Ecto neural progenitor cell (in vitro differentiated cells): ENCODE results near the gene RARB.

ENCODE experiments used
- DNase-seq: peaks from one replicate; pipeline ENCODE4 v3.0.0-alpha.2; 2018; ENCODE audit warnings: low spot score

Gene RARB

GRCh38 chr3:25578059-25578458 lies 150.0 kb downstream of the RARB start:
- DNase-seq: no peak

GRCh38 chr3:25580534-25580933 lies 152.5 kb downstream of the RARB start:
- DNase-seq: no peak

GRCh38 chr3:25581335-25581734 lies 153.3 kb downstream of the RARB start:
- DNase-seq: no peak

DNA sequence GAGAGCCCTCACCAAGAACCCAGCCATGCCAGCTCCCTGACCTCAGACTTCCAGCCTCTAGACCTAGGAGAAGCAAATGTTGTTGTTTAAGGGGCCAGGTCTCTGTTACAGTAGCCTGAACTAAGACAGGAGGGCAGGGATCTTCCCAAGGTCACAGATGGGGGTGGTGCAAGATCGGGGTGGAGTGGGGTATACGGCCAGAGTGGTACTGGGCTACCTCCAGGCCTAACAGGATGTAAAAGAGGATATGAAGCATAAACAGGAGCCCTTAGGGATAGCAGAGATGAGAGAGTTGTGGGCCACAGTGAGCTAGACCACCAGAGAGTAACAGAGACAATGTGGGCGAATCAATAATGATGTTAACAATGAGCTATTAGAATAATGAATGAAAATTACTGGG lies 153.8 kb downstream of the RARB start:
- DNase-seq: no peak

- no peak for DNase-seq
Measured at GRCh38 chr3:25582242-25582641, 154.2 kb downstream of the RARB start.

DNA sequence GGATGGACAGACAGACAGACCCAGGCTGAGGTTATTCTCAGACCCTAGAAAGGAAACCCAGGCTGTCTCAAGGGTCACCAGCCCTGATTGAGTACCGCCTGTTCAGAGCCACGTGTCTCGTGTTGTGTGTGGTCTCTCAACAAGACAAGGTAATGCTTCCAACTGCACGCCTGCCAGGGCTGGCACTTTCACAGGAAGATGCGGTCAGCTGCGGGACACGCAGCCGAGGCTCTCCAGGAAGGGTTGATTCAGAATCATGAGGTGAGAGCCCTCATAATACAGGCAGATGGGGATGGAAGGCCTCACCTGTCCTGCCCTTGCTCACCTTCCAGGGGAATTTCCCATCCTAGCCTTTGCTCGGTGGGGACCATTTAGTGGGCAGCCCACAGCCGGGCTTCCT lies 155.3 kb downstream of the RARB start:
- DNase-seq: no peak

- no peak for DNase-seq
Measured at GRCh38 chr3:25584011-25584789, 156.1 kb downstream of the RARB start.

- no peak for DNase-seq
Measured at GRCh38 chr3:25585361-25586166, 157.5 kb downstream of the RARB start.

DNA sequence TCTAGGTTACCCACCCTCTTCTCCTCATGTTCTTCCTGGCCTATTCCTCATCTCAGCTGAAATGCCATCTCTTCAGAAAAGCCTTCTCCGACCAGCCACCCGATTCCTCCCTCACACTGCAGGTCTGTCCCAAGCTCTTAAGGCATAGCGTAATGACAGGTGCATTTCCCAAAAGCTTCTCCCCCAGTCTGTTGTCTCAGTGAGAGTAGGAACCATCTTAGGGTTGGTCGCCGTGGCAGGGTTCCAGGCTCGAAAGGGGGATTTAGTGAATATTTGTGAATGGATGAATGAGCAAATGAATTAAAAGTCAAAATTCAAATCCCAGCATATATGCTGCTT lies 158.1 kb downstream of the RARB start:
- DNase-seq: no peak

DNA sequence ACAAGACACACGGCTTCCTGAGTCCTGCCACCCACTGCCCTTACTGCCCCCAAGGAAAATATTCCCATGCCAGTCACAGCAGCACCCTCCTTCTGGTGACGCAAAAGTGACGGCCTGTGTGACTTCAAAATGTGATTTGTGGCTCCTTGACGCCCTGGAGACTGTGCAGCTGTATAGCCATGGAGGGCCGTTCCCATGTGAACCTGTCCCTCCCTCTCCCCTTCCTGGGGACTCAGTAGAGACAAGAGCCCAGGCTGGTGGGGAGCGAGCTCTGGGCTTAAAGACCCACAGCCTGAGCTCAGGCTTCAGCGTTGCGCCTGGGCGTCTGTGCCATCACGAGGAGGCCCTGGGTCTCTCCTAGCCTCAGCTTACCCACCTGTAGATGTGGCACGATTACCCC lies 158.5 kb downstream of the RARB start:
- DNase-seq: no peak

DNA sequence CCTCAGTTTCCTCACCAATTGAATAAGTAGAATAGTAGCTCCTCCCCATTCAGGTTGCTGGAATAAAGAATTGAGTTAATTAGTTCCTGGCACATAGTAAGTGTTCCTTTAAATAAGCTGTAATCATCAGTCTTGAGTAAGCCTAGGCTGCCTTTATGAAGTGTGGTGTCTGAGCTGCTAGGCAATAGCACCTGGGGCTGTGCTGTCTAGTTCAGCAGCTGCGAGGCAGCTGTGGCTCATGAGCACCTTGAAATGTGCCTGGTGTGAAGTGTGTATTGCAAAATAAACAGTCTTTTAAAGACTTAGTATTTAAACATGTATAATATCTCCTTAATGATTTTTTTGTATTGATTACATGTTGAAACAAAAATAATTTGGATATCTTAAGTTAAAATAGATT lies 159.0 kb downstream of the RARB start:
- no peak for DNase-seq

- DNase-seq: no peak
Measured at GRCh38 chr3:25587526-25587925, 159.5 kb downstream of the RARB start.

- DNase-seq: no peak
Measured at GRCh38 chr3:25587975-25588374, 159.9 kb downstream of the RARB start.

DNA sequence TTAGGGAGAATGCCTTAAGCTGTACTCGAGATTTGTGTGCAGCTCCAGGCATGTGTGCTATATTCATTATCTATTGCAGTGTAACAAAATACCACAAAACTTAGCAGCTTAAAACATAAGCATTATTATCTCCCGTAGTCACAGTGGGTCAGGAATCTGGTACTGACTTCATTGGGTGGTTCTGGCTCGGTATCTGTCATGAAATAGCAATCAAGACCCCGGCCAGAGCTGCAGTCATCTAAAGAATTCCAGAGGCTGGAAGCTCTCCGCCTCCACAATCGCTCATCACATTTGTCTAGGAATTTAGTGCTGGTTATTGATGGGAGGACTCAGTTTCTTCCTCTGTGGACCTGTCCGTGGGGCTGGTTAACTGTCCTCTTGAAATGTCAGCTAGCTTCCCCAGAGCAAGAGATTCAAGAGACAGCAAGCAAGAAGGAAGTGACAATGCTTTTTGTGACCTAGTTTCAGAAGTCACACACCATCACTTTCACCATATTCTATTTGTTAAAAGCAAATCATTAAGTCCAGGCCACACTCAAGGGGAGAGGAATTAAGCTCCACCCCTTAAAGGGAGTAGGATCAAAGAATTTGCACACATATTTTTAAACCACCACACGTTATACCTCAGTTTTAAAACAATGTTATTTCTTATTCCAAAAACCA lies 160.5 kb downstream of the RARB start:
- no peak for DNase-seq

DNA sequence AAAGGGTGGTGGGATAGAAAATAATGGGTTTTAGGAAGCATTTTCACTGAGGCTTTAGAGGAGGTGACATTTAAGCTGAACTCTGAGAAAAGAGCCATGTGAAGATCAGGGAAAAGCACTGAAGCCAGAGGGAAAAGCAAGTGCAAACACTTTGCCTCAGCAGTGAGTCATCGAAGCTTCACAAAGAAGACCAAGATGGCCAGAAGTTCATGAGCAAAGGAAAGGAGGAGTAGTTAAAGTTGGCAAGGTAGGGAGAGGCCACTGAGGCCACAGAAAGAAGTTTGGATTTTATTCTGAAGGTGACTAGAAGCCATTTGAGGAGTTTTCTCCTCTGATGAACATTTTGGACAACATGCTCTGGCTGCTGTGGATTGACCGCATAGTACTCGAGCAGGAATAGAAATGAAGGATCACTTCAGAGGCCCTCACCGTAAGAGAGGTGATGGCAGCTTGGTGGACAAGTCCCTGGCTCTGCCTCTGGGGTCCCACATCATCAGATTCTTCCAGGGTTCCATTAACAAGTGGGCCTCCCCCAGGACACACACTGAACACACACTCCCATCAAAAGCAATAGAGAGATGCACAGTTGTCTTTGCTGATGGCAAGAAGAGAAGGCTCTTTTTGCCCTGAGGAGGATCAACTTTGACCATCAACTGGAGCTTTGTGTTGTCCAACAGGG lies 161.2 kb downstream of the RARB start:
- DNase-seq: no peak

GRCh38 chr3:25589783-25590258 lies 161.8 kb downstream of the RARB start:
- no peak for DNase-seq

DNA sequence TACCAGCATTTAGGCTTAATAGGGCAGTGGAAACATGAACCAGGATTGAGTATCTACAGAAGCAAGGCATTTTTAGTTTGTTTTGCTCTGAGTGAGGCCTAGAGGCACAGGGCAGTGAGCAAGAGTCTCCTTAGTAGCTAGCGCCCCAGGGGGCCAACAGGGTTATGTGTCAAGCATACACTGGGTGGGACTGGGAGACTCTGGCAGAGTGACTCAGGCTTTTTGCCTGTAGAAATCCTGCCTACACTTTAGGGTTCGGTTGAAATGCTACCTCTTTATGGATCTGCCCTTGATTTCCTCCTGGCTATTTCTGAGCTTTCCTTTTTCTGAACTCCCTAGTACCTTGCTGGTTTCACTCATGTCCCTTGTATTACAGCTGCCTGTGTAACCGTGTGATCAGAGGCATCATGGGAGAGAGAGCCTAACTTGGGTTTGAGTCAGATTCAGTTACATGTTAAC lies 164.5 kb downstream of the RARB start:
- DNase-seq: no peak

DNA sequence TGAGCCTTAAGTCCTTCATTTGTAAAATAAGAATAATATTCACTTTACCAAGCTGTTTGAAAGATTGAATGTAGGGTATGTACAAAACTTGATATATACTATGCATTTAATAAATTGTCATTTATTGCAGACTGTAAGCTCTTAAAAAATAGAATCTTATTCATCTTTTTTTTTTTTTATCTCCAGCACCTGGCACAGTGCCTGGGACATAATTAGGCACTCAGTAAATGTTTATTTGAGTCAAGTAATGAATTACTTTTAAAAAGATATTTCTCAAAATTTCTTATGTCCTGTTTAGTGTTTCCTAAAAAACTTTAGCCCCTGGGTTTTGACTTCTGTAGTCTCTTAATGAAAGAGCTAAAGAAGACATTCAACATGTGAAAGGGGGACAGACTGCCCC lies 164.9 kb downstream of the RARB start:
- no peak for DNase-seq

DNA sequence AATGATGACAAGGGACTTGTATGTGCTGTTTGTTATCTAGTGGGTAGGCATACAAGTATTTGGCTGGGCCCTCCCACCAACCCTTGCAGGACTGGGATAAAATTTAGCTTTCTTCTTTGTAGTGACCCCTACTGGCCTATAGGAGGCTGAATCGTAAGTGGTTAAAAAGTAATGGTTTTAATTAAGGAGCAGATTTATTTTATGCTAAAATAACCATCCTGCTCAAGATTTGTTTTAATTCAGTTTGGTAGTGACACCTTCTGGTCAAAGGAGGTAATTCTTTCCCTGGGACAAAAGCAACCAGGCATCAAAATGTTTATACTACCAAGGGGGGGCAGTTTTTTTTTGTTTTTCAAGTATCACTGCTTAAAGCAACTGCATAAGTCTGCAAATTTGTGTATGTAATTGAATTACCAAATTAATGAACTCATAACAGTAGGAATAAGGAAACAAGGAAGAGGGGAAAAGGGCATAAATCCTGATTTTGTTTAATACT lies 166.0 kb downstream of the RARB start:
- no peak for DNase-seq

- no peak for DNase-seq
Measured at GRCh38 chr3:25597535-25598101, 169.6 kb downstream of the RARB start.

GRCh38 chr3:25603703-25604102 lies 175.6 kb downstream of the RARB start:
- DNase-seq: no peak
